ENCODE measurements around the gene AADACL4.

DNA sequence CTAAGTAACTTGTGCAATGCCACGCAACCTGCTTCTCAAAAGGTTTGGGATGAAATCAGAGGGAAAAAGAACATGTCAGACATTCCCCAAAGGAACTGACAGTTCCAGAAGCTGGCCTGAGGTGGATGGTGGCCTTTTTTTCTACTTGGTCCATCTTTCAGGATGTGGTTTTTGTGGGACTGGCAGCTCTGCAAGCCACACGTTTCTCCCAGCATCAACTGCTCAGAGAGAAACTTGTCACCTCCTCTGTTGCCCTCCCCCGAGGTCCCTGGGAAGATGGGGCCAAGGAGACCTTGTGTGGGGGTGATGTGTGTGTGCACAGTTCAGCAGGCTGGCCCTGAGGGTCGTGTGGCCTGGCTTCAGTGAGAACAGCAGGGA is 23.4 kb upstream of the AADACL4 start:
- TF ChIP-seq, protein P1, sequence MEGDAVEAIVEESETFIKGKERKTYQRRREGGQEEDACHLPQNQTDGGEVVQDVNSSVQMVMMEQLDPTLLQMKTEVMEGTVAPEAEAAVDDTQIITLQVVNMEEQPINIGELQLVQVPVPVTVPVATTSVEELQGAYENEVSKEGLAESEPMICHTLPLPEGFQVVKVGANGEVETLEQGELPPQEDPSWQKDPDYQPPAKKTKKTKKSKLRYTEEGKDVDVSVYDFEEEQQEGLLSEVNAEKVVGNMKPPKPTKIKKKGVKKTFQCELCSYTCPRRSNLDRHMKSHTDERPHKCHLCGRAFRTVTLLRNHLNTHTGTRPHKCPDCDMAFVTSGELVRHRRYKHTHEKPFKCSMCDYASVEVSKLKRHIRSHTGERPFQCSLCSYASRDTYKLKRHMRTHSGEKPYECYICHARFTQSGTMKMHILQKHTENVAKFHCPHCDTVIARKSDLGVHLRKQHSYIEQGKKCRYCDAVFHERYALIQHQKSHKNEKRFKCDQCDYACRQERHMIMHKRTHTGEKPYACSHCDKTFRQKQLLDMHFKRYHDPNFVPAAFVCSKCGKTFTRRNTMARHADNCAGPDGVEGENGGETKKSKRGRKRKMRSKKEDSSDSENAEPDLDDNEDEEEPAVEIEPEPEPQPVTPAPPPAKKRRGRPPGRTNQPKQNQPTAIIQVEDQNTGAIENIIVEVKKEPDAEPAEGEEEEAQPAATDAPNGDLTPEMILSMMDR (IDR thresholded peaks at IDR 0.05): no peak
- TF ChIP-seq POLR2AphosphoS5 (IDR thresholded peaks at IDR 0.05) (no peak), EP300 (IDR thresholded peaks at IDR 0.05) (no peak)

All from gastroesophageal sphincter (tissue), 3 donors.